H1 (cell line): ENCODE results near the gene FAM170B.

Source experiments
- TAF7 ChIP-seq: optimal IDR thresholded peaks from 2 replicates; pipeline ENCODE3; 2011; ENCODE audit warnings: low read depth, mild to moderate bottlenecking, inconsistent platforms, low read length, moderate library complexity, borderline replicate concordance
- TF ChIP-seq, protein P1 (sequence below), 3 experiments: IDR thresholded peaks; 1 replicate in 2 of 3; 2 replicates in 1 of 3; pipeline versions ENCODE4 v1.5.1 to v1.6.1; 2011; ENCODE audit warnings: low read length in 3 of 3, mild to moderate bottlenecking in 3 of 3, inconsistent platforms in 2 of 3, low read depth in 1 of 3, moderate library complexity in 1 of 3; ENCODE audit not compliant: insufficient read depth in 1 of 3; ENCODE audit errors: control extremely low read depth in 1 of 3

DNA sequence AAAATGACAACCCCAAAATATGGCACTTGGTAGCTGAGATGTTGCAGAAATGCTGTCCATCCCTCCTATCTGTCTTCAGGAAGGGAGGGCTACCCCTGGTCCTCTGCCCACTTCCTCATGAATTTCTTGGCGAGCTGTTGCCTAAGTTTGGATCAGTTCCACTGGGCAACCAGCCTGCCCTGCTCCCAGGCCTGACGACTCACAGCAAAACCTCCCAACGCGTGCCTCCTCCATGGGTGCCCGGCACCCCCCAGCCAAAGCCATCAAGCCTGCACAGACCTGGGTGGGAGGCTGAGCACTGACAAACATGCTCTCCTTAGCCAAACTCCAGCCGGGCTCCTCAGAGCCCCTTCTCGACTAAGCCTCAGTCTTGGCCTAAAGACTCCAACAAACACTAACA, 27.4 kb downstream of the FAM170B start:
- TF ChIP-seq, protein P1, sequence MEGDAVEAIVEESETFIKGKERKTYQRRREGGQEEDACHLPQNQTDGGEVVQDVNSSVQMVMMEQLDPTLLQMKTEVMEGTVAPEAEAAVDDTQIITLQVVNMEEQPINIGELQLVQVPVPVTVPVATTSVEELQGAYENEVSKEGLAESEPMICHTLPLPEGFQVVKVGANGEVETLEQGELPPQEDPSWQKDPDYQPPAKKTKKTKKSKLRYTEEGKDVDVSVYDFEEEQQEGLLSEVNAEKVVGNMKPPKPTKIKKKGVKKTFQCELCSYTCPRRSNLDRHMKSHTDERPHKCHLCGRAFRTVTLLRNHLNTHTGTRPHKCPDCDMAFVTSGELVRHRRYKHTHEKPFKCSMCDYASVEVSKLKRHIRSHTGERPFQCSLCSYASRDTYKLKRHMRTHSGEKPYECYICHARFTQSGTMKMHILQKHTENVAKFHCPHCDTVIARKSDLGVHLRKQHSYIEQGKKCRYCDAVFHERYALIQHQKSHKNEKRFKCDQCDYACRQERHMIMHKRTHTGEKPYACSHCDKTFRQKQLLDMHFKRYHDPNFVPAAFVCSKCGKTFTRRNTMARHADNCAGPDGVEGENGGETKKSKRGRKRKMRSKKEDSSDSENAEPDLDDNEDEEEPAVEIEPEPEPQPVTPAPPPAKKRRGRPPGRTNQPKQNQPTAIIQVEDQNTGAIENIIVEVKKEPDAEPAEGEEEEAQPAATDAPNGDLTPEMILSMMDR (IDR thresholded peaks at IDR 0.05; ENCODE audit: control extremely low read depth in 1 of 3, insufficient read depth in 1 of 3, low read depth in 1 of 3, low read length in 3 of 3) = no peak
- no peak for TF ChIP-seq TAF7
